Gastrocnemius medialis (tissue), 4 donors: ENCODE measurements around the gene RSBN1L. TPM values are rescaled to one million over a fixed set of nuclear protein-coding genes. Genes with fewer than 3 reads are reported as not detected.
A peak's percentile ranks its signal among the peaks of the same experiment; 100 is the strongest.

Experiments used
- ATAC-seq, 2 donors: fragments of 150-250 bp; one replicate each; pipeline ENCODE4 v1.9.1; 2016
- DNase-seq, 2 donors: peaks; one replicate each; pipeline ENCODE4 v3.0.0-alpha.2; 2019
- H3K27ac ChIP-seq, 4 donors: fragments of 200-600 bp; sonication (generic); 1 replicate in 1 of 4; 2 replicates in 3 of 4; pipeline ENCODE4 v1.5.1; 2016 to 2018; ENCODE audit warnings: mild to moderate bottlenecking in 2 of 4, moderate library complexity in 1 of 4
- H3K27me3 ChIP-seq, 3 donors: fragments of 200-600 bp; sonication (generic) in 2 of 3; 1 replicate in 1 of 3; 2 replicates in 2 of 3; pipeline versions ENCODE4 v1.5.1 to v1.6.0; 2016 to 2019; ENCODE audit warnings: mild to moderate bottlenecking in 1 of 3, moderate library complexity in 1 of 3
- H3K36me3 ChIP-seq, 2 donors: fragments of 200-600 bp; sonication (generic) in 1 of 2; one replicate each; pipeline ENCODE4 v1.5.1; 2017 to 2018
- H3K4me1 ChIP-seq, 2 donors: fragments of 200-600 bp; sonication (generic) in 1 of 2; one replicate each; pipeline ENCODE4 v1.5.1; 2016 to 2017; ENCODE audit warnings: mild to moderate bottlenecking in 2 of 2
- H3K4me3 ChIP-seq, 4 donors: fragments of 200-600 bp; sonication (generic) in 3 of 4; 1 replicate in 1 of 4; 2 replicates in 3 of 4; pipeline ENCODE4 v1.5.1; 2016 to 2019; ENCODE audit warnings: mild to moderate bottlenecking in 2 of 4
- H3K9me3 ChIP-seq, 3 donors: fragments of 200-600 bp; sonication (generic) in 2 of 3; 1 replicate in 1 of 3; 2 replicates in 2 of 3; pipeline ENCODE4 v1.5.1; 2016 to 2019
- POLR2A ChIP-seq, 2 donors: fragments of 450-650 bp; IDR thresholded peaks; one replicate each; pipeline ENCODE4 v1.6.1; 2017; ENCODE audit warnings: antibody characterized with exemption in 2 of 2, mild to moderate bottlenecking in 2 of 2, moderate library complexity in 2 of 2
- in situ Hi-C, 4 donors: fragments of 200-750 bp; cut with MboI; loops; one replicate each; pipeline versions ENCODE4 v1.15.0 to v1.8.0; 2017; ENCODE audit warnings: low sequenced_read_pairs in 4 of 4
- intact Hi-C: fragments of 100-400 bp; cut with DNase I; formaldehyde crosslinking; loops from one replicate; pipeline ENCODE4 v1.15.1; 2023; ENCODE audit warnings: low total_unique reads
- total RNA-seq, 4 donors: library from RNA; depleted of rRNA; stranded (reverse); fragments of >200 nt; gene quantifications; one replicate each; pipeline versions ENCODE4 v1.1.0 to v1.2.3, GENCODE V29; 2016
- TF ChIP-seq, protein P1 (sequence below), 5 experiments: fragments of 450-650 bp in 3 of 5; fragments of 200-600 bp in 2 of 5; sonication (generic) in 2 of 5; IDR thresholded peaks in 4 of 5; conservative IDR thresholded peaks in 1 of 5; 1 replicate in 4 of 5; 2 replicates in 1 of 5; pipeline ENCODE4 v1.5.1; 2016 to 2019; ENCODE audit warnings: antibody characterized with exemption in 5 of 5, mild to moderate bottlenecking in 3 of 5, moderate library complexity in 3 of 5

RSBN1L gene
- total RNA-seq, 4 donors from 2014 or later: 5.1 to 11.7 (median 8.7) TPM

DNA sequence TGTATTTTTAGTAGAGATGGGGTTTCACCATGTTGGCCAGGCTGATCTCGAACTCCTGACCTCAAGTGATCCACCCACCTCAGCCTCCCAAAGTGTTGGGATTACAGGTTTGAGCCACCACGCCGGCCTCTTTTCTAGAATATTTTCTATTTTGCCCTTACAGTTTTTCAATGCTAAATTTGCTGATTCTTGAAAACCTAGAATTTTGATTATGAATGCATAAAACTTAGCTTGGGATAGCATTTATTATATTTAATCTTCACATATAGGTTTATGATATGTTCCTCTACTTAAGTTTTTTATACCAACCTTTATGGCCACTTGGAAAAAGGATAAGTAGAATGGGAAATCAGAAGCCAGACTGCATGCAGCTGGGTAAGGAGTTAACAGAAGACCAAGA, 99.8 kb downstream of the RSBN1L start:
- no peak for ATAC-seq
- TF ChIP-seq, protein P1, sequence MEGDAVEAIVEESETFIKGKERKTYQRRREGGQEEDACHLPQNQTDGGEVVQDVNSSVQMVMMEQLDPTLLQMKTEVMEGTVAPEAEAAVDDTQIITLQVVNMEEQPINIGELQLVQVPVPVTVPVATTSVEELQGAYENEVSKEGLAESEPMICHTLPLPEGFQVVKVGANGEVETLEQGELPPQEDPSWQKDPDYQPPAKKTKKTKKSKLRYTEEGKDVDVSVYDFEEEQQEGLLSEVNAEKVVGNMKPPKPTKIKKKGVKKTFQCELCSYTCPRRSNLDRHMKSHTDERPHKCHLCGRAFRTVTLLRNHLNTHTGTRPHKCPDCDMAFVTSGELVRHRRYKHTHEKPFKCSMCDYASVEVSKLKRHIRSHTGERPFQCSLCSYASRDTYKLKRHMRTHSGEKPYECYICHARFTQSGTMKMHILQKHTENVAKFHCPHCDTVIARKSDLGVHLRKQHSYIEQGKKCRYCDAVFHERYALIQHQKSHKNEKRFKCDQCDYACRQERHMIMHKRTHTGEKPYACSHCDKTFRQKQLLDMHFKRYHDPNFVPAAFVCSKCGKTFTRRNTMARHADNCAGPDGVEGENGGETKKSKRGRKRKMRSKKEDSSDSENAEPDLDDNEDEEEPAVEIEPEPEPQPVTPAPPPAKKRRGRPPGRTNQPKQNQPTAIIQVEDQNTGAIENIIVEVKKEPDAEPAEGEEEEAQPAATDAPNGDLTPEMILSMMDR (IDR thresholded peaks at IDR 0.05 in 4 of 5, conservative IDR thresholded peaks at IDR 0.05 in 1 of 5): no peak
- no peak for TF ChIP-seq POLR2A (IDR thresholded peaks at IDR 0.05)
- Histone ChIP-seq H3K36me3 (no peaks in the 10 kb centered on the region), H3K27me3 (no peaks in the 10 kb centered on the region), H3K27ac (peak overlapping the region; percentile 92 to 99 (median 98)), H3K4me1 (peaks cover 50 to 61% of the 10 kb centered on the region in 2 donors), H3K4me3 (no peak overlapping the region), H3K9me3 (no peaks in the 10 kb centered on the region)
- no peak for DNase-seq
- intact Hi-C loops: loop anchor here (5.0 to 10.0 kb wide), 3 partner anchors 91 to 1471 kb away; no protein-coding TSS in a partner anchor
- in situ Hi-C loops: loop anchor here in 1 of 4 donors (10.0 kb wide), 1 partner anchor 101 kb away; the partner anchor contains the start of gene RSBN1L

GRCh38 chr7:77796960-77797359, 100.7 kb downstream of the RSBN1L start:
- H3K9me3 ChIP-seq: no peaks in the 10 kb centered on the region
- DNase-seq (no peak), ATAC-seq (no peak)
- no peaks in the 10 kb centered on the region for H3K27me3 ChIP-seq
- peaks cover 47 to 64% of the 10 kb centered on the region in 2 donors for H3K4me1 ChIP-seq
- peak overlapping the region; percentile 80 to 93 (median 89) for H3K4me3 ChIP-seq
- H3K27ac ChIP-seq: peak overlapping the region; percentile 92 to 99 (median 98)
- in situ Hi-C loops (loop anchor here in 1 of 4 donors (10.0 kb wide), 1 partner anchor 102 kb away; the partner anchor contains the start of gene RSBN1L), intact Hi-C loops (loop anchor here (5.0 to 10.0 kb wide), 3 partner anchors 90 to 1472 kb away; no protein-coding TSS in a partner anchor)
- TF ChIP-seq POLR2A (IDR thresholded peaks at IDR 0.05): no peak
- TF ChIP-seq, protein P1 (IDR thresholded peaks at IDR 0.05 in 4 of 5, conservative IDR thresholded peaks at IDR 0.05 in 1 of 5): no peak
- no peaks in the 10 kb centered on the region for H3K36me3 ChIP-seq

DNA sequence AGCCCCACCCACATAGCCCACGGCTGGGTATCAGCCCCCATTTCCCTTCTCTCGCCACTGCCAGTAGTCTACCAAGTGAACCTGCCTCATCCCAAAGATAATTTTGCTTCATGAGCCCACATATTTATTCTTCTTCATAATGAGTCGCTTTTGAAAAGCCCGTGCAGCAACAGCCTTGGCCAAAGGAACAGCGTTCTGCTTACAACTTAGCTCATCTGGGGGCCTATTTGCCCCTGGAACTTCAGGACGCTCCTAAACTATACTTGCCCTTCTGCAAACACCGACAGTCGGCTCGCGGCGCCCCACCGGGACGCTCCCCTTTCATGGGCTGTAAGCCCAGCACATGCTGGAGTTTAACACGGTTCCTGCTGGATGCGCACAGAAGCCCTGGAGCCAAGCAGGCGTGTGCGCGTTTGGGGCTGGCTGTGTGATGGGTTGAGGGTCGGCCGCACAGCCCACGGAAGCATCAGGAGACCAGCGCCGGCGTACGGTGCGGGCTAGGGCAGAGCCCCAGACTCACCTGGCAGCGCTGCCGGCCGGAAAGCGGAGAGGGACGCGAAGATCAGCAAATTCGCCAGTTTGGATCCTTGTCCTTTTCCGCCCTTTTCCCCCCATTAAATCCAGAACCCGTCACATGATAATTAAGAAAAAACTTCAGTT, 101.6 kb downstream of the RSBN1L start:
- H3K4me1 ChIP-seq: peaks cover 39 to 63% of the 10 kb centered on the region in 2 donors
- TF ChIP-seq, protein P1 (IDR thresholded peaks at IDR 0.05 in 4 of 5, conservative IDR thresholded peaks at IDR 0.05 in 1 of 5): no peak
- TF ChIP-seq POLR2A (IDR thresholded peaks at IDR 0.05): no peak
- ATAC-seq: peak; percentile 1 to 11
- no peaks in the 10 kb centered on the region for H3K9me3 ChIP-seq
- peak overlapping the region; percentile 92 to 99 (median 98) for H3K27ac ChIP-seq
- DNase-seq: no peak
- in situ Hi-C loops: loop anchor here in 1 of 4 donors (10.0 kb wide), 1 partner anchor 103 kb away; the partner anchor contains the start of gene RSBN1L
- H3K36me3 ChIP-seq: no peaks in the 10 kb centered on the region
- intact Hi-C loops: loop anchor here (2.0 to 10.0 kb wide), 5 partner anchors 89 to 1473 kb away; partner anchors contain the start of genes PTPN12 and RSBN1L
- H3K27me3 ChIP-seq: no peaks in the 10 kb centered on the region
- H3K4me3 ChIP-seq: peak overlapping the region; percentile 80 to 93 (median 89)

- H3K9me3 ChIP-seq: no peaks in the 10 kb centered on the region
- ATAC-seq: peak; percentile 81 to 85
- DNase-seq: peak; percentile 99
- intact Hi-C loops: loop anchor here (2.0 to 10.0 kb wide), 5 partner anchors 89 to 1474 kb away; partner anchors contain the start of genes PTPN12 and RSBN1L
- H3K4me3 ChIP-seq: peak within 1 kb of the TSS; percentile 86 to 93 (median 89)
- H3K27ac ChIP-seq: peak within 1 kb of the TSS; percentile 98 to 99 (median 98)
- TF ChIP-seq POLR2A (IDR thresholded peaks at IDR 0.05): peak; percentile 93 to 96
- TF ChIP-seq, protein P1 (IDR thresholded peaks at IDR 0.05 in 4 of 5, conservative IDR thresholded peaks at IDR 0.05 in 1 of 5): peak; percentile 30 to 66 (median 47)
- H3K27me3 ChIP-seq: no peaks in the 10 kb centered on the region
- H3K36me3 ChIP-seq: no peaks in the 10 kb centered on the region
- H3K4me1 ChIP-seq: peaks cover 34 to 62% of the 10 kb centered on the region in 2 donors
- in situ Hi-C loops: loop anchor here in 1 of 4 donors (10.0 kb wide), 1 partner anchor 104 kb away; the partner anchor contains the start of gene RSBN1L
These were observed 102.3 kb downstream of the RSBN1L start, which contains the start of the genes PHTF2 and TMEM60 for GRCh38 chr7:77798394-77799077. TSS of gene PHTF2 (plus strand) at chr7:77798773. TSS of gene TMEM60 (minus strand) at chr7:77798434. CDS start at chr7:77794373, 4,061 bp downstream.
